OCI-LY7 (cell line): ENCODE data around the gene MOB3B. TPM values are rescaled to one million over a fixed set of nuclear protein-coding genes. Genes with fewer than 3 reads are reported as not detected.

Experiments
- BruUV-seq: library from RNA; stranded (reverse); fragments of 400-500 nt; replicated peaks from 2 replicates; lab custom pipeline; 2021; lab: Mats Ljungman, UMichigan
- CTCF ChIA-PET: fragments of 300-600 bp; sonication (Branson Sonifier 250); formaldehyde crosslinking; loops from one replicate; lab custom pipeline; 2022; ENCODE audit warnings: antibody characterized with exemption; ENCODE audit not compliant: unreplicated experiment; lab: Charles Lee
- POLR2A ChIA-PET: fragments of 300-600 bp; sonication (Branson Sonifier 250); formaldehyde crosslinking; loops from one replicate; lab custom pipeline; 2022; ENCODE audit warnings: antibody characterized with exemption; lab: Charles Lee
- DNase-seq: peaks from one replicate; pipeline ENCODE4 v3.0.0-alpha.2; 2015; ENCODE audit warnings: low spot score
- H2AFZ ChIP-seq: fragments of 200-600 bp; sonication (generic), shearing (Covaris generic); 2 replicates; pipeline ENCODE4 v1.6.1; 2014; ENCODE audit warnings: mild to moderate bottlenecking, antibody characterized with exemption, low read length, moderate library complexity
- H3K27ac ChIP-seq: fragments of 200-600 bp; sonication (generic); 2 replicates; pipeline ENCODE4 v1.5.1; 2014; ENCODE audit warnings: mixed run types, low read depth, mild to moderate bottlenecking, moderate library complexity, low read length, inconsistent platforms; ENCODE audit not compliant: poor library complexity, severe bottlenecking
- H3K36me3 ChIP-seq: fragments of 200-600 bp; sonication (generic); 2 replicates; pipeline ENCODE4 v1.6.1; 2014; ENCODE audit warnings: mild to moderate bottlenecking, antibody characterized with exemption, low read length, moderate library complexity, mixed read lengths; ENCODE audit not compliant: insufficient read depth
- H3K4me1 ChIP-seq: fragments of 200-600 bp; sonication (generic); 2 replicates; pipeline ENCODE4 v1.5.1; 2014; ENCODE audit warnings: mild to moderate bottlenecking, low read length; ENCODE audit not compliant: insufficient read depth, poor library complexity, severe bottlenecking
- H3K4me2 ChIP-seq: fragments of 200-600 bp; sonication (generic); 2 replicates; pipeline ENCODE4 v1.6.1; 2014; ENCODE audit warnings: mild to moderate bottlenecking, low read length
- H3K4me3 ChIP-seq: fragments of 200-600 bp; sonication (generic); 2 replicates; pipeline ENCODE4 v1.5.1; 2014; ENCODE audit warnings: mild to moderate bottlenecking, low read depth, low read length; ENCODE audit not compliant: poor library complexity, severe bottlenecking
- H3K79me2 ChIP-seq: fragments of 200-600 bp; sonication (generic); 2 replicates; pipeline ENCODE4 v1.6.1; 2016; ENCODE audit warnings: low read depth, mild to moderate bottlenecking, low read length, moderate library complexity, mixed read lengths; ENCODE audit not compliant: insufficient read depth
- H3K9me2 ChIP-seq: fragments of 200-600 bp; sonication (generic); 2 replicates; pipeline ENCODE4 v1.6.1; 2016; ENCODE audit warnings: mild to moderate bottlenecking, low read length, mixed read lengths; ENCODE audit not compliant: insufficient read depth
- H3K9me3 ChIP-seq: fragments of 200-600 bp; sonication (generic); 2 replicates; pipeline ENCODE4 v1.6.1; 2014; ENCODE audit warnings: mild to moderate bottlenecking, mixed run types, low read length, mixed read lengths
- H4K20me1 ChIP-seq: fragments of 200-600 bp; sonication (generic); 2 replicates; pipeline ENCODE4 v1.6.1; 2014; ENCODE audit warnings: mild to moderate bottlenecking, antibody characterized with exemption, low read length, moderate library complexity, mixed read lengths; ENCODE audit not compliant: insufficient read depth
- EZH2phosphoT487 ChIP-seq: fragments of 200-600 bp; sonication (generic); IDR thresholded peaks from 2 replicates; pipeline ENCODE4 v1.6.1; 2018; ENCODE audit warnings: low read depth, borderline replicate concordance, mild to moderate bottlenecking, mixed run types, antibody characterized with exemption, low read length, moderate library complexity, mixed read lengths
- intact Hi-C: fragments of 100-400 bp; cut with micrococcal nuclease; formaldehyde crosslinking; loops from one replicate; pipeline ENCODE4 v1.10.0; 2022; ENCODE audit not compliant: unreplicated experiment
- total RNA-seq, 2 experiments: library from RNA; depleted of rRNA in 1 of 2; stranded (reverse); fragments of >200 nt in 1 of 2; shearing (Covaris generic) in 1 of 2; gene quantifications; 2 replicates each; pipeline ENCODE4 v1.2.3, GENCODE V29; 2014 to 2022
- TF ChIP-seq, protein P1 (sequence below): fragments of 200-600 bp; sonication (generic); conservative IDR thresholded peaks from 2 replicates; pipeline ENCODE4 v1.5.1; 2014; ENCODE audit warnings: mild to moderate bottlenecking, antibody characterized with exemption, low read length, moderate library complexity, mixed read lengths

Gene MOB3B
- total RNA-seq, 2 experiments from 2014 or later: 0.04 TPM; not detected in 1

GRCh38 chr9:27482709-27483108 lies 46.9 kb downstream of the MOB3B start:
- intact Hi-C loops: no loop called here
- Histone ChIP-seq H3K27ac (no peak overlapping the region), H3K79me2 (no peaks in the 10 kb centered on the region), H3K9me2 (no peaks in the 10 kb centered on the region), H3K4me1 (no peaks in the 10 kb centered on the region), H2AFZ (no peak overlapping the region), H3K9me3 (no peaks in the 10 kb centered on the region), H3K4me3 (no peak overlapping the region), H4K20me1 (no peaks in the 10 kb centered on the region), H3K4me2 (no peak overlapping the region), H3K36me3 (no peaks in the 10 kb centered on the region)
- BruUV-seq: no TSS peak
- no peak for TF ChIP-seq EZH2phosphoT487
- TF ChIP-seq, protein P1, sequence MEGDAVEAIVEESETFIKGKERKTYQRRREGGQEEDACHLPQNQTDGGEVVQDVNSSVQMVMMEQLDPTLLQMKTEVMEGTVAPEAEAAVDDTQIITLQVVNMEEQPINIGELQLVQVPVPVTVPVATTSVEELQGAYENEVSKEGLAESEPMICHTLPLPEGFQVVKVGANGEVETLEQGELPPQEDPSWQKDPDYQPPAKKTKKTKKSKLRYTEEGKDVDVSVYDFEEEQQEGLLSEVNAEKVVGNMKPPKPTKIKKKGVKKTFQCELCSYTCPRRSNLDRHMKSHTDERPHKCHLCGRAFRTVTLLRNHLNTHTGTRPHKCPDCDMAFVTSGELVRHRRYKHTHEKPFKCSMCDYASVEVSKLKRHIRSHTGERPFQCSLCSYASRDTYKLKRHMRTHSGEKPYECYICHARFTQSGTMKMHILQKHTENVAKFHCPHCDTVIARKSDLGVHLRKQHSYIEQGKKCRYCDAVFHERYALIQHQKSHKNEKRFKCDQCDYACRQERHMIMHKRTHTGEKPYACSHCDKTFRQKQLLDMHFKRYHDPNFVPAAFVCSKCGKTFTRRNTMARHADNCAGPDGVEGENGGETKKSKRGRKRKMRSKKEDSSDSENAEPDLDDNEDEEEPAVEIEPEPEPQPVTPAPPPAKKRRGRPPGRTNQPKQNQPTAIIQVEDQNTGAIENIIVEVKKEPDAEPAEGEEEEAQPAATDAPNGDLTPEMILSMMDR: no peak
- ChIA-PET POLR2A (no interaction called here), CTCF (no interaction called here)
- no peak for DNase-seq

- POLR2A ChIA-PET: no interaction called here
- CTCF ChIA-PET: no interaction called here
- TF ChIP-seq, protein P1: no peak
- no peak for TF ChIP-seq EZH2phosphoT487
- Histone ChIP-seq H3K36me3 (no peaks in the 10 kb centered on the region), H4K20me1 (no peaks in the 10 kb centered on the region), H3K9me3 (no peaks in the 10 kb centered on the region), H3K27ac (no peak overlapping the region), H3K4me1 (no peaks in the 10 kb centered on the region), H3K79me2 (no peaks in the 10 kb centered on the region), H2AFZ (no peak overlapping the region), H3K4me3 (no peak overlapping the region), H3K9me2 (no peaks in the 10 kb centered on the region), H3K4me2 (no peak overlapping the region)
- DNase-seq: no peak
- BruUV-seq: no TSS peak
- intact Hi-C loops: no loop called here
Measured at GRCh38 chr9:27478322-27478721, 51.3 kb downstream of the MOB3B start.

DNA sequence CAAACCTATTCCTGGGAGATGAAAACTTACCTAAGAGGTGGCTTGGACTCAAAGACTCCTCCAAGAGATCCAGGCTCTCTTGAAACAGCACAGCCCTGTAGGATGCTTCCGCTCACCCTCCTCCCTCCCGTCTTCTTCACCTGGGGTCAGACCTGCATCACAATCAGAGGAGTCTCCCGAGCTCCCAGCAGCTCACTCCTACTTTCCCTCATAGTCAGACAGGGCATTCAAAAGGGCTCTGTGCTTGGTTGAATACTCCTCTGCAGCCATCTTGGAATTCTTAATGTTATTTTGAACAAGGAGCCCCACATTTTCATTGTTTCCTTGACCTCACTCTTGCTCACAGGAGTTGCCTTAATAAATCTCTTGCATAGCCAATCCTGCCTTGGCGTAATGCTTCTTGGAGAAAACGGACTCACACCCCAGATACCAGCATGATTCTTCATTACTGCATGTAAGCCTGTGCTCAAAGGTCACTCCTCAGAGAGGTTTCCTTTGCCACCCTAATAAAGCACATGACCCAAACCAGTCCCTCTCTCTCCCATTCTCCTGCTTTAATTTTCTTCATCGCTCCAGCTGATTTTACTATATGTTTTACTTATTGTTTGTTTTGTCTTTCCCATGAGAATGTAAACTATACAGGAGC lies 52.6 kb downstream of the MOB3B start:
- DNase-seq: no peak
- intact Hi-C loops: no loop called here
- no peak for TF ChIP-seq EZH2phosphoT487
- TF ChIP-seq, protein P1: no peak
- no peaks in the 10 kb centered on the region for H3K36me3 ChIP-seq
- H2AFZ ChIP-seq: no peak overlapping the region
- no TSS peak for BruUV-seq
- no peak overlapping the region for H3K27ac ChIP-seq
- ChIA-PET POLR2A (interaction anchor here (0.6 kb wide), 1 partner anchor 193 kb away, joined by 4 read pairs; no protein-coding TSS in a partner anchor), CTCF (no interaction called here)
- no peaks in the 10 kb centered on the region for H3K9me3 ChIP-seq
- no peak overlapping the region for H3K4me3 ChIP-seq
- H4K20me1 ChIP-seq: no peaks in the 10 kb centered on the region
- H3K4me2 ChIP-seq: no peak overlapping the region
- no peaks in the 10 kb centered on the region for H3K4me1 ChIP-seq
- H3K9me2 ChIP-seq: no peaks in the 10 kb centered on the region
- no peaks in the 10 kb centered on the region for H3K79me2 ChIP-seq
